ENCODE results near the gene INTS11.

- TF ChIP-seq CTCF (conservative IDR thresholded peaks at IDR 0.05), result no peak
- TF ChIP-seq ZFX (IDR thresholded peaks at IDR 0.05), result no peak
Measured at GRCh38 chr1:1373815-1374588, 49.5 kb upstream of the INTS11 start.
